GM19043 (cell line): Measurements from ENCODE around the gene DIP2B.

Source experiments
- ATAC-seq: cut with Tn5 transposase; IDR thresholded peaks from one replicate; pipeline ENCODE4 v1.9.1; 2021; ENCODE audit warnings: low read depth; ENCODE audit not compliant: unreplicated experiment

DIP2B gene

GRCh38 chr12:50606675-50607375 is 102.0 kb downstream of the DIP2B start:
- ATAC-seq = no peak

GRCh38 chr12:50609292-50609874 is 104.6 kb downstream of the DIP2B start:
- no peak for ATAC-seq

- ATAC-seq = no peak
Measured at GRCh38 chr12:50610171-50610570, 105.4 kb downstream of the DIP2B start.

- ATAC-seq = no peak
Measured at GRCh38 chr12:50611021-50611744, 106.4 kb downstream of the DIP2B start.

- no peak for ATAC-seq
Measured at GRCh38 chr12:50612882-50613281, 108.1 kb downstream of the DIP2B start.

- ATAC-seq = no peak
Measured at GRCh38 chr12:50613463-50613862, 108.7 kb downstream of the DIP2B start.

- no peak for ATAC-seq
Measured at GRCh38 chr12:50614167-50614759, 109.5 kb downstream of the DIP2B start.

GRCh38 chr12:50615145-50615906 is 110.5 kb downstream of the DIP2B start:
- ATAC-seq = no peak

- no peak for ATAC-seq
Measured at GRCh38 chr12:50615907-50616296, 111.1 kb downstream of the DIP2B start.

- no peak for ATAC-seq
Measured at GRCh38 chr12:50617657-50618056, 112.9 kb downstream of the DIP2B start.

GRCh38 chr12:50618864-50619609 is 114.3 kb downstream of the DIP2B start:
- no peak for ATAC-seq

- ATAC-seq = no peak
Measured at GRCh38 chr12:50619610-50619958, 114.8 kb downstream of the DIP2B start.

- ATAC-seq = no peak
Measured at GRCh38 chr12:50620109-50620977, 115.6 kb downstream of the DIP2B start.

GRCh38 chr12:50620978-50621360 is 116.2 kb downstream of the DIP2B start:
- ATAC-seq = no peak

GRCh38 chr12:50621399-50622300 is 116.9 kb downstream of the DIP2B start:
- ATAC-seq = no peak

GRCh38 chr12:50625029-50625925 is 120.5 kb downstream of the DIP2B start:
- ATAC-seq = no peak

GRCh38 chr12:50626026-50626425 is 121.2 kb downstream of the DIP2B start:
- no peak for ATAC-seq
